ENCODE data around the gene EEF2KMT. TPM values are rescaled to one million over a fixed set of nuclear protein-coding genes. Genes with fewer than 3 reads are reported as not detected.

Gene EEF2KMT
- total and polyA plus RNA-seq, 8 donors, result 2.5 to 9.9 (median 6.5) TPM; not detected in 2

GRCh38 chr16:5042574-5043171 is 54.9 kb downstream of the EEF2KMT start:
- Histone ChIP-seq H3K27me3 (no peaks in the 10 kb centered on the region), H3K36me3 (peaks cover 0 to 50% (median 37%) of the 10 kb centered on the region in 4 donors), H3K9me3 (no peaks in the 10 kb centered on the region), H3K4me3 (no peak overlapping the region), H3K27ac (no peak overlapping the region), H3K4me1 (no peaks in the 10 kb centered on the region)
- TF ChIP-seq CTCF (IDR thresholded peaks at IDR 0.05), result no peak
- TF ChIP-seq EP300 (IDR thresholded peaks at IDR 0.05), result no peak
- no peak for TF ChIP-seq POLR2A (IDR thresholded peaks at IDR 0.05)
- TF ChIP-seq POLR2AphosphoS5 (IDR thresholded peaks at IDR 0.05), result no peak
- intact Hi-C loops (cut with DNase I; ENCODE audit: low total_unique reads), result no loop called here
- DNase-seq, result no peak
- WGBS, 5 donors, result 76 to 80% (median 79%) methylated on average over 14 of the region's 14 CpGs

DNA sequence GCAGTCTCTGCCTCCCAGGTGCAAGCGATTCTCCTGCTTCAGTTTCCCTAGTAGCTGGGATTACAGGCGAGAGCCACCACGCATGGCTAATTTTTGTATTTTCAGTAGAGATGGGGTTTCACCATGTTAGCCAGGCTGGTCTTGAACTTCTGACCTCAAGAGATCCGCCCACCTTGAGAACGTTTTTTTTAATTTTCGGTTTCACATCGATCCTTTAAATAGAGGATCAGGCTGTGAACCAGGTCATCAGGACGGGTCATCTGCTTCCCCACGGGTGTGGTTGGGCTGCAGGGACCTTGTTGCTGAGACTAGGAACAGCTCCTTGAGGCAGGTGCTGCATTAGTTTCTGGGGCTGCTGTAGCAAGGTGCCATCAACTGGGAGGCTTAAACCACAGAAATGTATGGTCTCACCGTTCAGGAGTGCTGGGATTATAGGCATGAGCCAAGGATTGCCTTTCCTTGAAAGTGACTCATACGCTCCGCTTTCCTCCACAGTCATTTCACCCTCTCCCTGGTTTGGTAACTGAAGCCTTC is 55.9 kb downstream of the EEF2KMT start:
- TF ChIP-seq EP300 (IDR thresholded peaks at IDR 0.05) (no peak), POLR2AphosphoS5 (IDR thresholded peaks at IDR 0.05) (no peak), CTCF (IDR thresholded peaks at IDR 0.05) (no peak), POLR2A (IDR thresholded peaks at IDR 0.05) (no peak)
- DNase-seq, result no peak

DNA sequence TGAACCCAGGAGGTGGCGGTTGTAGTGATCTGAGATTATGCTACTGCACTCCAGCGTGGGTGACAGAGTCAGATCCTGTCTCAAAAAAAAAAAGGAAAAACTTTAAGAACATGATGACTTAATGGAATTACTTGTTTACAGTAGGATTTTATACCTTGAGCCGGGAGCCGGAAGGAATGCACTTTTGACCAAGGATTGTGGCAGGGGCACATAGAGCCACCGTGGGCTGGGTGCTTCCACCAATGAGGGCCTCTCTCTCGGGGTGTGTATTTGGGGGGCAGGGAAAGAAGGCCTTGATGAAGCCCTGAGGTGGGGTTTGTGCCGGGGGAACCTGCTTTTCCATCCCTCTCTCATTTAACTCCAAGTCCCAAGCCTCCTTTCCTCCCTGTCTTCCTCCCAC is 57.1 kb downstream of the EEF2KMT start:
- H3K4me1 ChIP-seq, result peaks cover 2 to 16% (median 13%) of the 10 kb centered on the region in 4 donors
- no peak overlapping the region for H3K4me3 ChIP-seq
- intact Hi-C loops (cut with DNase I; ENCODE audit: low total_unique reads), result no loop called here
- H3K36me3 ChIP-seq, result peaks cover 0 to 28% (median 27%) of the 10 kb centered on the region in 4 donors
- H3K9me3 ChIP-seq, result no peaks in the 10 kb centered on the region
- peak in 1 of 2 donors; percentile 58 for DNase-seq
- no peak for TF ChIP-seq CTCF (IDR thresholded peaks at IDR 0.05)
- TF ChIP-seq POLR2A (IDR thresholded peaks at IDR 0.05), result no peak
- no peak for TF ChIP-seq POLR2AphosphoS5 (IDR thresholded peaks at IDR 0.05)
- no peak for TF ChIP-seq EP300 (IDR thresholded peaks at IDR 0.05)
- no peaks in the 10 kb centered on the region for H3K27me3 ChIP-seq
- no peak overlapping the region for H3K27ac ChIP-seq
- WGBS, 5 donors, result 42 to 50% (median 46%) methylated on average over 7 of the region's 7 CpGs

More for the DNA sequence above, 55.9 kb downstream of the EEF2KMT start:
- no peak overlapping the region for H3K4me3 ChIP-seq
- no peaks in the 10 kb centered on the region for H3K27me3 ChIP-seq
- peaks cover 0 to 4% (median 2%) of the 10 kb centered on the region in 4 donors for H3K4me1 ChIP-seq
- H3K27ac ChIP-seq, result no peak overlapping the region
- WGBS, 5 donors, result 51 to 76% (median 61%) methylated on average over 12 of the region's 12 CpGs
- H3K36me3 ChIP-seq, result peaks cover 0 to 39% (median 36%) of the 10 kb centered on the region in 4 donors
- no peaks in the 10 kb centered on the region for H3K9me3 ChIP-seq
- intact Hi-C loops (cut with DNase I; ENCODE audit: low total_unique reads), result no loop called here

GRCh38 chr16:5036228-5037156 is 61.1 kb downstream of the EEF2KMT start:
- H3K27me3 ChIP-seq, result no peaks in the 10 kb centered on the region
- TF ChIP-seq CTCF (IDR thresholded peaks at IDR 0.05), result no peak
- no peak for TF ChIP-seq POLR2A (IDR thresholded peaks at IDR 0.05)
- no peak for TF ChIP-seq POLR2AphosphoS5 (IDR thresholded peaks at IDR 0.05)
- TF ChIP-seq EP300 (IDR thresholded peaks at IDR 0.05), result no peak
- H3K4me3 ChIP-seq, result no peak overlapping the region
- H3K36me3 ChIP-seq, result peaks cover 0 to 5% (median 2%) of the 10 kb centered on the region in 4 donors
- H3K4me1 ChIP-seq, result peaks cover 25 to 50% (median 46%) of the 10 kb centered on the region in 4 donors
- DNase-seq, result no peak
- no peaks in the 10 kb centered on the region for H3K9me3 ChIP-seq
- intact Hi-C loops (cut with DNase I; ENCODE audit: low total_unique reads), result no loop called here
- 31 to 48% (median 37%) methylated on average over 12 of the region's 12 CpGs for WGBS, 5 donors
- H3K27ac ChIP-seq, result peak overlapping the region; percentile 22 to 88 (median 41)
